Medulla oblongata (tissue), 1 donor: ENCODE results near the gene RBMXL3.
A peak's percentile ranks its signal among the peaks of the same experiment; 100 is the strongest.

Source experiments
- DNase-seq: peaks from one replicate; pipeline ENCODE4 v3.0.0-alpha.2; 2015; ENCODE audit errors: extremely low spot score

Gene RBMXL3

GRCh38 chrX:115233497-115234455 is 44.6 kb downstream of the RBMXL3 start, which contains the start of gene LRCH2:
Gene LRCH2 (minus strand): TSS chrX:115234096. CDS start chrX:115234041, 55 bp downstream.
- peak; percentile 42 for DNase-seq

GRCh38 chrX:115234461-115234860 is 45.3 kb downstream of the RBMXL3 start:
- DNase-seq = no peak

- no peak for DNase-seq
Observed at GRCh38 chrX:115236560-115236959, 47.4 kb downstream of the RBMXL3 start.

- DNase-seq = no peak
Observed at GRCh38 chrX:115237056-115237455, 47.8 kb downstream of the RBMXL3 start.
